NCI-H1417 treated with DMSO at 0.1 percent for 48 hours (cell line): ENCODE measurements around the gene PDSS2.

Experiments
- DNase-seq: peaks from one replicate; lab custom pipeline; 2025; lab: John Stamatoyannopoulos, UW

The PDSS2 gene

DNA sequence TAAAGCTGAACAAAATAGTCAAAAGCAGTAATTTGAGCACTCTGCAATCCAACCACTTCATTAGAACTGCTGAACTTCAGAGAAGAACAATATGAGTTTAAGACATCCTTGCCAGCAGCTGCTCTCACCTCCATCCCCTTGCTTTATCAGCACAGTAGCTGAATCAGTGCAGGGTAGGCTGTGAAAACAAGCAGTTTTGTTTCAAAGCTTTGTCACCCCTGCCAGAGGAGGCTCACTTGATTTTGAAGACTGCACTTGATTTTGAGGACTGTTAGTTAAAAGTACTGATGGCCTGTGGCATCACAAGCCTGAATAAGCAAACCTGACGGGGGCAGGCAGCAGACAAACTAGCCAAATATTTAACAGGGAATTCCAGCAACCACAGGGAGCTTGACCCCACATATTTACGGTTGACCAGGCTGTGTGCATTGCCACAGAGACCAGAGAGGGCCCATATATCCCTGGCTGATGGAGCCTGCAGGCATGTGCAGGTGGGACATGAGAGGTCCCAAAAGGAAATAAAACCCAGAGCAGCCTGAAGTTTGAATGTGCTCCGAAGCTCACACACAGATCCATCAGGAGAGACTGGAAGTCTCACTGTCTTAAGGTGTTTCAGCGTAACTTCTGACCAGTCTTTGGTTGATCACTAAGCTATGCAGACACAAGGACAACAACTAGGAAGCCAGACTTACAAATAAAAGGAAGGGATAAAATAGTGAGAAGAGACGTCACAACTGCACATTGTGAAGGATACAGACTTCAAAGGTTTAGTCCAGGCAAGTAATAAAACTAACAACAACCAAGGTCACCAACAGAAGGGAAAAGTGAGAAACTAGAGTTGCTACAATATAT lies 97.4 kb downstream of the PDSS2 start:
- no peak for DNase-seq

GRCh38 chr6:107360476-107360875 lies 98.9 kb downstream of the PDSS2 start:
- no peak for DNase-seq

GRCh38 chr6:107357842-107358241 lies 101.5 kb downstream of the PDSS2 start:
- no peak for DNase-seq

- no peak for DNase-seq
Observed at GRCh38 chr6:107357031-107357430, 102.3 kb downstream of the PDSS2 start.

GRCh38 chr6:107355659-107356058 lies 103.7 kb downstream of the PDSS2 start:
- no peak for DNase-seq

- DNase-seq, result no peak
Observed at GRCh38 chr6:107354451-107354850, 104.9 kb downstream of the PDSS2 start.

GRCh38 chr6:107353773-107354382 lies 105.5 kb downstream of the PDSS2 start:
- DNase-seq, result no peak

- no peak for DNase-seq
Observed at GRCh38 chr6:107348224-107348623, 111.1 kb downstream of the PDSS2 start.

- no peak for DNase-seq
Observed at GRCh38 chr6:107345393-107345792, 114.0 kb downstream of the PDSS2 start.

GRCh38 chr6:107344981-107345380 lies 114.4 kb downstream of the PDSS2 start:
- no peak for DNase-seq

DNA sequence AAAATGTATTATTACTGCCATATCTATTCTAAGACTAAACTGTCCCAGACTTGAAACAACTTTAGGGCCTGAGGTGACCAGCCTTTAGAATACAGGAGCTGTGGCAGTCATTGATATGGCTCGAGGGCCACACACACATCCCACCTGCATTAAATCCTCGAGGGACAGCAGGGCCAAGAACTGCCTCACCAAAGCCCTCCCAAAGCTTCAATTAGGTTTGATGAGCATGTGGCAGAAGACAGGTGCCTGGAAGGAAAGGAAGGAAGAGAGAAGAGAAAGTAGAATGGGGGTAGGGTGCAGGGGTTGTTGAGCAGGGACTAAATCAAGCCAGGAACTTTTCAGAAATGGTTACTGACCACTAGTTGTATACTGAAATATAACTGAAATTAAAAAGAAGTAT lies 115.0 kb downstream of the PDSS2 start:
- DNase-seq, result no peak

- DNase-seq, result no peak
Observed at GRCh38 chr6:107342144-107342543, 117.2 kb downstream of the PDSS2 start.

GRCh38 chr6:107340881-107341280 lies 118.5 kb downstream of the PDSS2 start:
- no peak for DNase-seq

DNA sequence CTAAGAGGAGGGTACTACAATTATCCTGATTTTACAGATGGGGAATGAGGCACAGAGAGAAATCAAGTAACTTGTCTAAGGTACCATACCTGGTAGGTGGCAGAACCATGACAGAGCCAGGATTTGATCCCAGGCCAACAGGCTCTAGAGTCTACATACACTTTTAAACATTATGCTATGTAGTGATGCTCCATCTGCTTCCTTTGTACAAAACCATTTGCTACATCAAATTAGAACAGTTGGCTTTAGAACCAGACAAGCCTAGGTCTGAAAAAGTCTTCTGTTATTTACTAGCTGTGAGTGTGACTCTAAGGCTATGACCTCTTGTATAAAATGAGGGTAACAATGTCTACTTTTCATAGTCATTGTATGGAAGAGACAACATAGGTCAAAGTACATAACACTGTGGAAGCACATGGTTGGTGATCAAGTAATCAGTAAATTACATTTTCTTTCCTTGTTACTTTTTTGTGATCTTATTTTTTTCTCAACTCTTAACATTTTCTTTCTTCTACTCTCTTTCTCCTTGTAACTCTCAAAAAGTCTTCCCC lies 122.1 kb downstream of the PDSS2 start:
- no peak for DNase-seq

GRCh38 chr6:107334026-107334425 lies 125.3 kb downstream of the PDSS2 start:
- no peak for DNase-seq

DNA sequence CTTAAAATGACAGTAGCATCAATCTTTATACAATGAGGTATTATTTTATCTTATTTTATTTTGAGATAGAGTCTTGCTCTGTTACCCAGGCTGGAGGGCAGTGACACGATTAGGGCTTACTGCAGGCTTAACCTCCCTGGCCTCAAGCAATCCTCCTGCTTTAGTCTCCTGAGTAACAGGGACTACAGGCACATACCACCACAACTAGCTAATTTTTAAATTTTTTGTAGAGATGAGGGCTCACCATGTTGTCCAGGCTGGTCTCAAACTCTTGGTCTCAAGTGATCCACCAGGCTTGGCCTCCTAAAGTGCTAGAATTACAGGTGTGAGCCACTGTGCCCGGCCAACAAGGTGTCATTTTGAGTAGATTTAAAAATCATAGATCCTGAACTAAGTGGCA lies 125.9 kb downstream of the PDSS2 start:
- no peak for DNase-seq

DNA sequence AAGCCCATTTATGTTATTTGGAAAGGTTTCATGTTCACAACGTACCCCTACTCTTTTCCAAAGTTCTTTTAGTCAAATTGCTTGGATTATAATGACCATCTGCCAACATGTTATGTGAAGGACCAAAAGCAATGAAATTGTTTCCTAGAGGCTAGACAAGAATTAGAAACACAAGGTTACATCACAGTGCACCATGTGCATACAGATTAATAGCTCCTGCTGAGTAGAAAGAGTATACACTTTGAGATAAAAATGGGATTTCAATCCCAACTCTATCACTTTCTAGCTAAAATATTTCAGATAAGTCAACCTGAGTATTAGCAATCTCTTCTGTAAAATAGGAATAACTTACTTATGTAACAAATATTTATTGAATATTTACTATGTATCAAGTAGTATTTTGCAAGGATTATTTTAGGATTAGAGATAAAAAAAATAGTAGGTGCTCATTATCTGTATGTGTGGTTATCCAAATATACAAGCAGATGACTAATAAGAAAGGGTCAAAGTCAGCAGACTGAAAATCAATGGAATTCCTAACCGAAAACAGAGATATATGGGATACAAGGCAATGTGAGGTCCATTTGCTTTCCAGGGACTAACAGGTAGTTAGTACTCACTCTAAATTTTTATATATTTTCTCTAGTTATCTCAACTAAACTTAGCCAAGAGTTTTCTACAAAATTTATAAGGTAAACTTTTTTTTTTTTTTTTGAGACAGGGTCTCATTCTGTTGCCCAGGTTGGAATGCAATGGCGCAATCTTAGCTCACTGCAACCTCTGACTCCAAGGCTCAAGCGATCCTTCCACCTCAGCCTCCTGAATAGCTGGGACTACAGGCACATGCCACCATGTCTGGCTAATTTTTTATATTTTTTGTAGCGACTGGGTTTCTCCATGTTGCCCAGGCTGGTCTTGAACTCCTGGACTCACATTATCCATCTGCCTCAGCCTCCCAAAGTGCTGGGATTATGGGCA lies 127.7 kb downstream of the PDSS2 start:
- no peak for DNase-seq

DNA sequence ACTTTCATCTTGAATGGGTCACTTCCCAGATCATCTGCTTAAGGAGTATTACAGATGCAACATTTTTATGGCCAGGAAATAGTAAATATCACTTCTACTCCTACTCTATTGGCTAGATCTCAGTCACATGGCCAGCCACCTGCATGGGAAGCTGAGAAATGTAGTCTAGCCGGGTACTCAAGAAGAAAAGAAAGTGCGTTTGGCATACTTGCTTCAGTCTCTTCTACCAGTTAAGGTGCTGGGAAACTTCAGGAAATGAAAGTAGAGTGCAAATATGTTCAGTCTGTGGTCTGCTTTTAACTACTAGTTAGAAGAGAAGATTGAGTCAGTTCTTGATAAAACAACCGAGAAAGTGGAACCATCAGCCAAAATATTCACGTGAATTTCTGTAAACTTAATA lies 129.2 kb downstream of the PDSS2 start:
- no peak for DNase-seq

GRCh38 chr6:107329063-107329860 lies 130.1 kb downstream of the PDSS2 start:
- DNase-seq, result no peak

- DNase-seq, result no peak
Observed at GRCh38 chr6:107328081-107328480, 131.3 kb downstream of the PDSS2 start.

DNA sequence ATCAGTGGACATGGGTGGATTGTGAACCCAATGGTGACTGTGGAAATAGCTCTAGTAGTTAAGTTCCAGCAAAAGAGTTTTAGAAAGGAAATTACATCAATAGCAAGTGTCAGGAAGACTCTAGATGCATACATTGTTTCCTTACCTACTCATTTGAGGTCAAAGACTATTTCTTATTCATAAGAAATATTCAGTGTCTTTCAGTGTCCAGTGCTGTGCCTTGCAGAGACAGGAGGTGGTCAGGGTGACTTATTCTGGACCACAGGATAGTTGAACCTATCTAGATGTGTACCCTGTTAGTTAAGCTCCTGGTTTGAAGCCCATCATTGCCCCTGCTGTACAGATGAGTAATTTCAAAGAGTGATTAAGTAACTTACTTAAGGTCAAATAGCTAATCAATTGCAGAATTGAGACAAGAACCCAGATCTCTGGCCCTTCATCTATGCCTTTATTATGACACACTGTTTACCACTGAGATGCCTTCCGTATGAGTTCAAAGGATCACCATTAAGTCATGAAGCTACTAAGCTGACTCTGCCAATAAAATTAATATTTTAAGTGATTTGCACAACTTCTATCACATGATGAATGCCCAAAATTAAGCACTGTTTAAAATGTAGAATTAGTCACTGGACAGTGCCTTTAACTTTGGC lies 136.1 kb downstream of the PDSS2 start:
- no peak for DNase-seq
